Neural cell (in vitro differentiated cells): ENCODE measurements around the gene FGGY.

Experiments used
- EP300 ChIP-seq: fragments of 450-650 bp; conservative IDR thresholded peaks from 2 replicates; pipeline ENCODE4 v1.6.1; 2014; ENCODE audit warnings: antibody characterized with exemption, mild to moderate bottlenecking, moderate library complexity; ENCODE audit not compliant: poor library complexity, severe bottlenecking
- EZH2 ChIP-seq: fragments of 200-600, 300-800 bp; shearing (Covaris generic), sonication (generic); IDR thresholded peaks from 2 replicates; pipeline ENCODE4 v1.6.1; 2014; ENCODE audit warnings: antibody characterized with exemption, low read length, borderline replicate concordance, mild to moderate bottlenecking; ENCODE audit not compliant: insufficient read depth, poor library complexity, severe bottlenecking
- MXI1 ChIP-seq: fragments of 450-650 bp; conservative IDR thresholded peaks from 2 replicates; pipeline ENCODE4 v1.6.1; 2014; ENCODE audit warnings: antibody characterized with exemption, mild to moderate bottlenecking; ENCODE audit not compliant: poor library complexity, severe bottlenecking
- POLR2AphosphoS5 ChIP-seq: IDR thresholded peaks from 2 replicates; pipeline ENCODE4 v1.6.1; 2012
- RAD21 ChIP-seq: fragments of 450-650 bp; conservative IDR thresholded peaks from 2 replicates; pipeline ENCODE4 v1.6.1; 2014; ENCODE audit warnings: antibody characterized with exemption, mild to moderate bottlenecking, moderate library complexity
- SMC3 ChIP-seq: fragments of 450-650 bp; conservative IDR thresholded peaks from 2 replicates; pipeline ENCODE4 v1.6.1; 2014; ENCODE audit warnings: antibody characterized with exemption, mild to moderate bottlenecking, moderate library complexity; ENCODE audit not compliant: poor library complexity
- TAF1 ChIP-seq: IDR thresholded peaks from 2 replicates; pipeline ENCODE4 v1.6.1; 2012; ENCODE audit warnings: low read depth
- TF ChIP-seq, protein P1 (sequence below): fragments of 450-650 bp; IDR thresholded peaks from 2 replicates; pipeline ENCODE4 v1.5.1; 2014; ENCODE audit warnings: antibody characterized with exemption, mild to moderate bottlenecking, moderate library complexity; ENCODE audit not compliant: poor library complexity, severe bottlenecking
- TF ChIP-seq, protein P2 (sequence below): IDR thresholded peaks from 2 replicates; pipeline ENCODE4 v1.6.1; 2012; ENCODE audit warnings: borderline replicate concordance

DNA sequence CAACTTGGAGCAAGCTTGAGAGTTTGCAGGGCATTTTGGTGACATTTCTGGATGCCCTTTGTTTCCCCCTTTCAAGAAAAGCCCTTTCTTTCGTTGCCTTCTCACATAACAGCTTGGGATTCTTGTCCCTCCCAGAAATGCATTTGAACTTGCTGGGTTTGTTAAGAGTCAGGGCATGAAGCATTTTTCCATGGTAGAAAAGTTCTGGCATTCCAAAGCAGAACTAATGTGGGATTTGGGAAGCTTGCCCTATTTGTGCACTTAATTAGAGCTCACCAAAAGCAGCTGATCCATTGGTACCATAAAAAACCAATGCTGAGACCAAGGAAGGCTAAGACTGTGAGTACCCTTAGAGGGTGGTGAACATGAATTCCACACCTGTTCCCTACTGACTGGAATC lies 418.1 kb downstream of the FGGY start:
- TF ChIP-seq, protein P1, sequence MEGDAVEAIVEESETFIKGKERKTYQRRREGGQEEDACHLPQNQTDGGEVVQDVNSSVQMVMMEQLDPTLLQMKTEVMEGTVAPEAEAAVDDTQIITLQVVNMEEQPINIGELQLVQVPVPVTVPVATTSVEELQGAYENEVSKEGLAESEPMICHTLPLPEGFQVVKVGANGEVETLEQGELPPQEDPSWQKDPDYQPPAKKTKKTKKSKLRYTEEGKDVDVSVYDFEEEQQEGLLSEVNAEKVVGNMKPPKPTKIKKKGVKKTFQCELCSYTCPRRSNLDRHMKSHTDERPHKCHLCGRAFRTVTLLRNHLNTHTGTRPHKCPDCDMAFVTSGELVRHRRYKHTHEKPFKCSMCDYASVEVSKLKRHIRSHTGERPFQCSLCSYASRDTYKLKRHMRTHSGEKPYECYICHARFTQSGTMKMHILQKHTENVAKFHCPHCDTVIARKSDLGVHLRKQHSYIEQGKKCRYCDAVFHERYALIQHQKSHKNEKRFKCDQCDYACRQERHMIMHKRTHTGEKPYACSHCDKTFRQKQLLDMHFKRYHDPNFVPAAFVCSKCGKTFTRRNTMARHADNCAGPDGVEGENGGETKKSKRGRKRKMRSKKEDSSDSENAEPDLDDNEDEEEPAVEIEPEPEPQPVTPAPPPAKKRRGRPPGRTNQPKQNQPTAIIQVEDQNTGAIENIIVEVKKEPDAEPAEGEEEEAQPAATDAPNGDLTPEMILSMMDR, result no peak
- no peak for TF ChIP-seq SMC3
- no peak for TF ChIP-seq POLR2AphosphoS5
- TF ChIP-seq TAF1, result no peak
- no peak for TF ChIP-seq EZH2
- TF ChIP-seq EP300, result no peak
- no peak for TF ChIP-seq RAD21
- TF ChIP-seq, protein P2, sequence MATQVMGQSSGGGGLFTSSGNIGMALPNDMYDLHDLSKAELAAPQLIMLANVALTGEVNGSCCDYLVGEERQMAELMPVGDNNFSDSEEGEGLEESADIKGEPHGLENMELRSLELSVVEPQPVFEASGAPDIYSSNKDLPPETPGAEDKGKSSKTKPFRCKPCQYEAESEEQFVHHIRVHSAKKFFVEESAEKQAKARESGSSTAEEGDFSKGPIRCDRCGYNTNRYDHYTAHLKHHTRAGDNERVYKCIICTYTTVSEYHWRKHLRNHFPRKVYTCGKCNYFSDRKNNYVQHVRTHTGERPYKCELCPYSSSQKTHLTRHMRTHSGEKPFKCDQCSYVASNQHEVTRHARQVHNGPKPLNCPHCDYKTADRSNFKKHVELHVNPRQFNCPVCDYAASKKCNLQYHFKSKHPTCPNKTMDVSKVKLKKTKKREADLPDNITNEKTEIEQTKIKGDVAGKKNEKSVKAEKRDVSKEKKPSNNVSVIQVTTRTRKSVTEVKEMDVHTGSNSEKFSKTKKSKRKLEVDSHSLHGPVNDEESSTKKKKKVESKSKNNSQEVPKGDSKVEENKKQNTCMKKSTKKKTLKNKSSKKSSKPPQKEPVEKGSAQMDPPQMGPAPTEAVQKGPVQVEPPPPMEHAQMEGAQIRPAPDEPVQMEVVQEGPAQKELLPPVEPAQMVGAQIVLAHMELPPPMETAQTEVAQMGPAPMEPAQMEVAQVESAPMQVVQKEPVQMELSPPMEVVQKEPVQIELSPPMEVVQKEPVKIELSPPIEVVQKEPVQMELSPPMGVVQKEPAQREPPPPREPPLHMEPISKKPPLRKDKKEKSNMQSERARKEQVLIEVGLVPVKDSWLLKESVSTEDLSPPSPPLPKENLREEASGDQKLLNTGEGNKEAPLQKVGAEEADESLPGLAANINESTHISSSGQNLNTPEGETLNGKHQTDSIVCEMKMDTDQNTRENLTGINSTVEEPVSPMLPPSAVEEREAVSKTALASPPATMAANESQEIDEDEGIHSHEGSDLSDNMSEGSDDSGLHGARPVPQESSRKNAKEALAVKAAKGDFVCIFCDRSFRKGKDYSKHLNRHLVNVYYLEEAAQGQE, result no peak
- no peak for TF ChIP-seq MXI1
